B cell (primary cell): ENCODE measurements around the gene TRNAU1AP. TPM values are rescaled to one million over a fixed set of nuclear protein-coding genes. Genes with fewer than 3 reads are reported as not detected.

Experiments
- ATAC-seq: fragments of 200-7000 bp; cut with Tn5 transposase; one replicate; pipeline ENCODE4 v1.10.0; 2021; ENCODE audit warnings: low read depth, mild to moderate bottlenecking, moderate number of reproducible peaks, moderate library complexity
- CTCF ChIA-PET: fragments of 350-600 bp; sonication (Branson Sonifier 250); formaldehyde crosslinking; loops from one replicate; lab custom pipeline; 2021; ENCODE audit warnings: antibody characterized with exemption, inconsistent platforms; lab: Charles Lee
- POLR2A ChIA-PET: fragments of 350-600 bp; sonication (Branson Sonifier 250); formaldehyde crosslinking; loops from one replicate; lab custom pipeline; 2021; ENCODE audit warnings: antibody characterized with exemption; lab: Charles Lee
- DNase-seq: peaks from one replicate; pipeline ENCODE4 v3.0.0; 2013
- H2AFZ ChIP-seq: 2 replicates; pipeline ENCODE4 v1.6.1; 2012; ENCODE audit warnings: mild to moderate bottlenecking, low read depth, low read length; ENCODE audit not compliant: insufficient read depth, poor library complexity, severe bottlenecking
- H3K27ac ChIP-seq, 2 donors: 1 replicate in 1 of 2; 2 replicates in 1 of 2; pipeline ENCODE4 v1.5.1; 2012 to 2013; ENCODE audit warnings: low read length in 2 of 2, mild to moderate bottlenecking in 2 of 2, moderate library complexity in 1 of 2
- H3K27me3 ChIP-seq, 4 experiments: fragments of 200-600 bp in 1 of 4; sonication (generic) in 1 of 4; replicated peaks in 1 of 4; 1 replicate in 2 of 4; 2 replicates in 2 of 4; pipeline versions ENCODE4 v1.6.1 to v1.7.0; 2013 to 2016; ENCODE audit warnings: low read length in 3 of 4, mild to moderate bottlenecking in 2 of 4, mixed read lengths in 1 of 4, moderate library complexity in 1 of 4; ENCODE audit not compliant: insufficient read depth in 4 of 4, control insufficient read depth in 3 of 4; ENCODE audit errors: control extremely low read depth in 1 of 4
- H3K36me3 ChIP-seq, 2 experiments: replicated peaks in 1 of 2; 1 replicate in 1 of 2; 2 replicates in 1 of 2; pipeline versions ENCODE4 v1.6.1 to v1.7.1; 2013; ENCODE audit warnings: low read length in 1 of 2; ENCODE audit not compliant: insufficient read depth in 2 of 2, control insufficient read depth in 1 of 2; ENCODE audit errors: control extremely low read depth in 1 of 2, extremely low read depth in 1 of 2
- H3K4me1 ChIP-seq, 2 donors: fragments of 200-600 bp in 1 of 2; sonication (generic) in 1 of 2; 1 replicate in 1 of 2; 2 replicates in 1 of 2; pipeline versions ENCODE4 v1.5.1 to v1.6.1; 2013 to 2017; ENCODE audit warnings: low read length in 2 of 2; ENCODE audit not compliant: control insufficient read depth in 2 of 2, insufficient read depth in 2 of 2
- H3K4me2 ChIP-seq: replicated peaks from 2 replicates; pipeline ENCODE3; 2012; ENCODE audit warnings: mild to moderate bottlenecking, low read depth, low read length; ENCODE audit not compliant: poor library complexity, severe bottlenecking
- H3K4me3 ChIP-seq, 5 experiments: fragments of 200-600 bp in 1 of 5; sonication (generic) in 1 of 5; 1 replicate in 3 of 5; 2 replicates in 2 of 5; pipeline versions ENCODE4 v1.5.1 to v1.7.0; 2011 to 2016; ENCODE audit warnings: low read length in 4 of 5, mild to moderate bottlenecking in 4 of 5, low read depth in 2 of 5, control low read depth in 1 of 5, moderate library complexity in 1 of 5; ENCODE audit not compliant: insufficient read depth in 1 of 5; ENCODE audit errors: control extremely low read depth in 1 of 5, extremely low read depth in 1 of 5
- H3K79me2 ChIP-seq: fragments of 200-600 bp; sonication (generic); one replicate; pipeline ENCODE4 v1.6.0; 2016; ENCODE audit warnings: low read length; ENCODE audit not compliant: control insufficient read depth, insufficient read depth
- H3K9ac ChIP-seq: fragments of 200-600 bp; sonication (generic); 2 replicates; pipeline ENCODE4 v1.6.1; 2017; ENCODE audit warnings: mild to moderate bottlenecking, low read length, moderate library complexity
- H3K9me3 ChIP-seq, 3 donors: one replicate each; pipeline versions ENCODE4 v1.6.1 to v1.7.1; 2013; ENCODE audit warnings: low read length in 2 of 3; ENCODE audit not compliant: control insufficient read depth in 2 of 3, insufficient read depth in 1 of 3; ENCODE audit errors: control extremely low read depth in 1 of 3
- H4K20me1 ChIP-seq: 2 replicates; pipeline ENCODE4 v1.6.0; 2012; ENCODE audit warnings: mild to moderate bottlenecking, low read length; ENCODE audit not compliant: insufficient read depth, control insufficient read depth, poor library complexity, severe bottlenecking
- H3K27ac Mint-ChIP-seq: one replicate; pipeline ENCODE4 v1.8.0; 2021; ENCODE audit warnings: mixed read lengths
- H3K27me3 Mint-ChIP-seq: one replicate; pipeline ENCODE4 v1.8.0; 2021; ENCODE audit warnings: mixed read lengths
- H3K4me1 Mint-ChIP-seq: one replicate; pipeline ENCODE4 v1.8.0; 2021; ENCODE audit warnings: mixed read lengths
- H3K4me3 Mint-ChIP-seq: one replicate; pipeline ENCODE4 v1.8.0; 2021; ENCODE audit warnings: mixed read lengths
- H3K9me3 Mint-ChIP-seq: one replicate; pipeline ENCODE4 v1.8.0; 2022; ENCODE audit warnings: mixed read lengths; ENCODE audit not compliant: insufficient read depth
- EZH2 ChIP-seq: IDR thresholded peaks from 2 replicates; pipeline ENCODE4 v1.6.1; 2012; ENCODE audit warnings: borderline replicate concordance, low read depth, mild to moderate bottlenecking, moderate library complexity, low read length; ENCODE audit not compliant: insufficient read depth, poor library complexity, severe bottlenecking
- WGBS: methylation state at CpG from one replicate; pipeline ENCODE4 v1.1.5; 2013; ENCODE audit warnings: missing lambda C conversion rate; ENCODE audit not compliant: insufficient coverage; 5-methylcytosine and 5-hydroxymethylcytosine counted together
- intact Hi-C: fragments of 100-400 bp; cut with micrococcal nuclease; formaldehyde crosslinking; loops from one replicate; pipeline ENCODE4 v1.10.0; 2022
- polyA plus RNA-seq: library from polyadenylated mRNA; depleted of rRNA; stranded (reverse); fragments of >200 nt; gene quantifications from 2 replicates; pipeline ENCODE4 v1.2.3, GENCODE V29; 2012
- total RNA-seq, 2 donors: library from RNA; stranded (reverse); fragments of 120-200 nt in 1 of 2; gene quantifications; 1 replicate in 1 of 2; 2 replicates in 1 of 2; pipeline versions ENCODE4 v1.2.3 to v1.2.4, GENCODE V29; 2013 to 2022
- TF ChIP-seq, protein P1 (sequence below): fragments of 200-600 bp; IDR thresholded peaks from one replicate; pipeline ENCODE4 v1.8.0; 2022; ENCODE audit warnings: antibody characterized with exemption, mild to moderate bottlenecking

TRNAU1AP gene
- total and polyA plus RNA-seq, 2 donors (not counting 1 experiment from before 2014, with no cell fraction given) = 39.8 to 45.2 TPM

DNA sequence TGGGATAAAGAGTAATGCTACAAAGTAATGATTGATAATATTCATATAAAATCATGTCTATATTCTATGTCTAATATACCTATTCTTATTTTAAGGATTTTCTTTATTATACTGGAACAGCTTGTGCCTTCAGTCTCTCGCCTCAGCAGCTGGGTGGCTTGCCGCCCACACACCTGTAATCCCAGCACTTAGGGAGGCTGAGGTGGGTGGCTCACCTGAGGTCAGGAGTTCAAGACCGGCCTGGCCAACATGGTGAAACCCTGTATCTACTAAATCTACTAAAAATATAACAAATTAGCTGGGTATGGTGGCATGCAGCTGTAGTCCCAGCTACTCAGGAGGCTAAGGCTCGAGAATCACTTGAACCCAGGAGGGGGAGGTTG is 7.6 kb upstream of the TRNAU1AP start:
- H3K36me3 ChIP-seq = no peaks in the 10 kb centered on the region
- intact Hi-C loops = no loop called here
- Mint-ChIP-seq H3K4me3 (no peak overlapping the region), H3K27me3 (no peaks in the 10 kb centered on the region), H3K9me3 (no peaks in the 10 kb centered on the region), H3K27ac (no peak overlapping the region), H3K4me1 (no peaks in the 10 kb centered on the region)
- no peaks in the 10 kb centered on the region for H4K20me1 ChIP-seq
- no CpG with 5 or more reads among the region's 4 CpGs for WGBS
- H3K79me2 ChIP-seq = no peaks in the 10 kb centered on the region
- no peak overlapping the region for H3K4me2 ChIP-seq
- no peaks in the 10 kb centered on the region for H3K9me3 ChIP-seq
- TF ChIP-seq, protein P1, sequence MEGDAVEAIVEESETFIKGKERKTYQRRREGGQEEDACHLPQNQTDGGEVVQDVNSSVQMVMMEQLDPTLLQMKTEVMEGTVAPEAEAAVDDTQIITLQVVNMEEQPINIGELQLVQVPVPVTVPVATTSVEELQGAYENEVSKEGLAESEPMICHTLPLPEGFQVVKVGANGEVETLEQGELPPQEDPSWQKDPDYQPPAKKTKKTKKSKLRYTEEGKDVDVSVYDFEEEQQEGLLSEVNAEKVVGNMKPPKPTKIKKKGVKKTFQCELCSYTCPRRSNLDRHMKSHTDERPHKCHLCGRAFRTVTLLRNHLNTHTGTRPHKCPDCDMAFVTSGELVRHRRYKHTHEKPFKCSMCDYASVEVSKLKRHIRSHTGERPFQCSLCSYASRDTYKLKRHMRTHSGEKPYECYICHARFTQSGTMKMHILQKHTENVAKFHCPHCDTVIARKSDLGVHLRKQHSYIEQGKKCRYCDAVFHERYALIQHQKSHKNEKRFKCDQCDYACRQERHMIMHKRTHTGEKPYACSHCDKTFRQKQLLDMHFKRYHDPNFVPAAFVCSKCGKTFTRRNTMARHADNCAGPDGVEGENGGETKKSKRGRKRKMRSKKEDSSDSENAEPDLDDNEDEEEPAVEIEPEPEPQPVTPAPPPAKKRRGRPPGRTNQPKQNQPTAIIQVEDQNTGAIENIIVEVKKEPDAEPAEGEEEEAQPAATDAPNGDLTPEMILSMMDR = no peak
- no peak for TF ChIP-seq EZH2
- ChIA-PET CTCF (interaction anchor here (0.6 kb wide), 1 partner anchor 254 kb away, joined by 3 read pairs; no protein-coding TSS in a partner anchor), POLR2A (interaction anchor here (0.7 kb wide), 1 partner anchor 211 kb away, joined by 3 read pairs; no protein-coding TSS in a partner anchor)
- DNase-seq (no peak), ATAC-seq (no peak)
- H3K4me1 ChIP-seq = no peaks in the 10 kb centered on the region
- H2AFZ ChIP-seq = no peak overlapping the region
- no peak overlapping the region for H3K4me3 ChIP-seq
- no peak overlapping the region for H3K9ac ChIP-seq
- H3K27ac ChIP-seq = no peak overlapping the region
- H3K27me3 ChIP-seq = no peaks in the 10 kb centered on the region

DNA sequence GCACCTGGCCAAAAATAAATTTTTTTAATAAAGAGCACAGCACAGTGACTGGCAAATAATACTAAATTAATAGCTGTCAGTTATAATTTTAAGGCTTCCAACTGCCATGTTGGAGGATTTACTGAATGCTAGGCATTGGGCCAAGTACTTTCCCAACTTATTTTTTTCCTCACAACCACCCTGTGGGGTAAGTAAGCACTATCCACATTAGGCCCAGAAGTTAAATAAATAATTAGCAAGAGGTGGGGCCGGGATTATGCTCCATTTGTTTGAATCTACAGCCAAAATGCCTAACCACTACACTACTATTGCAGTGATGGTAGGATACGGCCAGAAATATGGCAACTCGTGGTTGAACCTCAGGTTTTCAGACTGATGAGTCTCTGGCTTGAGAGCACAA is 4.6 kb upstream of the TRNAU1AP start:
- H3K9me3 Mint-ChIP-seq = no peaks in the 10 kb centered on the region
- peaks cover 10% of the 10 kb centered on the region for H3K4me1 Mint-ChIP-seq
- Histone ChIP-seq H3K4me1 (peaks cover 0 to 11% of the 10 kb centered on the region in 2 donors), H3K27ac (no peak overlapping the region), H3K9ac (no peak overlapping the region), H3K36me3 (no peaks in the 10 kb centered on the region), H3K27me3 (no peaks in the 10 kb centered on the region), H3K79me2 (peaks cover 10% of the 10 kb centered on the region), H2AFZ (no peak overlapping the region), H3K9me3 (no peaks in the 10 kb centered on the region), H3K4me2 (no peak overlapping the region), H4K20me1 (no peaks in the 10 kb centered on the region), H3K4me3 (no peak overlapping the region)
- no peak overlapping the region for H3K4me3 Mint-ChIP-seq
- TF ChIP-seq EZH2 = no peak
- H3K27ac Mint-ChIP-seq = no peak overlapping the region
- ATAC-seq (no peak), DNase-seq (no peak)
- CTCF ChIA-PET = no interaction called here
- WGBS = no CpG with 5 or more reads among the region's 3 CpGs
- intact Hi-C loops = no loop called here
- no peaks in the 10 kb centered on the region for H3K27me3 Mint-ChIP-seq
- POLR2A ChIA-PET = no interaction called here
